MM.1S (cell line): ENCODE measurements around the gene WFIKKN2.

ENCODE experiments used
- DNase-seq: peaks from one replicate; pipeline ENCODE4 v3.0.0-alpha.2; 2015
- H2AFZ ChIP-seq: fragments of 300-600 bp; sonication (generic); 2 replicates; pipeline ENCODE4 v1.6.0; 2016; ENCODE audit warnings: antibody characterized with exemption, low read length
- H3F3A ChIP-seq: fragments of 300-600 bp; sonication (generic); 2 replicates; pipeline ENCODE4 v1.6.1; 2016; ENCODE audit warnings: mild to moderate bottlenecking, antibody characterized with exemption, low read length, moderate library complexity, mixed read lengths; ENCODE audit not compliant: insufficient read depth
- H3K27ac ChIP-seq: fragments of 300-600 bp; sonication (generic); 2 replicates; pipeline ENCODE4 v1.5.1; 2016; ENCODE audit warnings: mild to moderate bottlenecking, low read length
- H3K27me3 ChIP-seq: fragments of 300-600 bp; sonication (generic); replicated peaks from 2 replicates; pipeline ENCODE4 v1.6.0; 2016; ENCODE audit warnings: low read length; ENCODE audit not compliant: insufficient read depth
- H3K36me3 ChIP-seq: fragments of 300-600 bp; sonication (generic); replicated peaks from 2 replicates; pipeline ENCODE4 v1.6.1; 2016; ENCODE audit warnings: mild to moderate bottlenecking, low read length, mixed read lengths; ENCODE audit not compliant: insufficient read depth
- H3K4me1 ChIP-seq: fragments of 300-600 bp; sonication (generic); 2 replicates; pipeline ENCODE4 v1.6.1; 2016; ENCODE audit warnings: low read length, mixed read lengths
- H3K4me2 ChIP-seq: fragments of 300-600 bp; sonication (generic); 2 replicates; pipeline ENCODE4 v1.6.0; 2016; ENCODE audit warnings: low read depth, low read length
- H3K4me3 ChIP-seq: fragments of 300-600 bp; sonication (generic); 2 replicates; pipeline ENCODE4 v1.5.1; 2016; ENCODE audit warnings: low read length, mixed read lengths
- H3K79me2 ChIP-seq: fragments of 300-600 bp; sonication (generic); 2 replicates; pipeline ENCODE4 v1.6.1; 2016; ENCODE audit warnings: mixed run types, low read length, mixed read lengths
- H3K9ac ChIP-seq: fragments of 300-600 bp; sonication (generic); 2 replicates; pipeline ENCODE4 v1.6.1; 2016; ENCODE audit warnings: low read length, mixed read lengths
- H3K9me2 ChIP-seq: fragments of 300-600 bp; sonication (generic); replicated peaks from 2 replicates; pipeline ENCODE4 v1.6.1; 2016; ENCODE audit warnings: mild to moderate bottlenecking, low read length, mixed read lengths; ENCODE audit not compliant: insufficient read depth
- H3K9me3 ChIP-seq: fragments of 300-600 bp; sonication (generic); replicated peaks from 2 replicates; pipeline ENCODE4 v1.6.1; 2016; ENCODE audit warnings: mild to moderate bottlenecking, low read length, mixed read lengths; ENCODE audit not compliant: insufficient read depth
- H4K20me1 ChIP-seq: fragments of 300-600 bp; sonication (generic); 2 replicates; pipeline ENCODE4 v1.6.1; 2016; ENCODE audit warnings: mild to moderate bottlenecking, low read length, moderate library complexity, mixed read lengths; ENCODE audit not compliant: insufficient read depth
- CTCF ChIP-seq: fragments of 300-600 bp; sonication (generic); IDR thresholded peaks from 2 replicates; pipeline ENCODE4 v1.5.1; 2016; ENCODE audit warnings: antibody characterized with exemption, low read length, mixed read lengths
- EZH2 ChIP-seq: fragments of 300-600 bp; sonication (generic); optimal IDR thresholded peaks from 2 replicates; pipeline ENCODE3; 2017; ENCODE audit warnings: low read depth, mild to moderate bottlenecking, antibody characterized with exemption, low read length, mixed read lengths
- EZH2phosphoT487 ChIP-seq: fragments of 300-600 bp; sonication (generic); IDR thresholded peaks from 2 replicates; pipeline ENCODE4 v1.6.1; 2018; ENCODE audit warnings: antibody characterized with exemption, low read length

Gene WFIKKN2

GRCh38 chr17:50835301-50836234 is at the start of gene WFIKKN2:
Gene WFIKKN2 (plus strand): TSS chr17:50835586. CDS start chr17:50835938, 352 bp downstream.
- H3F3A ChIP-seq, result peaks cover 1% of the 10 kb centered on the region; the same call in 1 of the 2 replicates
- H3K27me3 ChIP-seq, result no peaks in the 10 kb centered on the region
- no peaks in the 10 kb centered on the region for H3K36me3 ChIP-seq
- H3K9ac ChIP-seq, result no peak within 1 kb of the TSS
- no peak within 1 kb of the TSS for H3K4me2 ChIP-seq
- no peak within 1 kb of the TSS for H3K4me3 ChIP-seq
- H3K9me2 ChIP-seq, result no peaks in the 10 kb centered on the region
- DNase-seq, result no peak
- no peaks in the 10 kb centered on the region for H3K79me2 ChIP-seq
- TF ChIP-seq CTCF, result no peak
- no peak for TF ChIP-seq EZH2
- no peak for TF ChIP-seq EZH2phosphoT487
- no peak within 1 kb of the TSS for H3K27ac ChIP-seq
- peaks cover 5% of the 10 kb centered on the region; the same call in 1 of the 2 replicates for H3K4me1 ChIP-seq
- no peaks in the 10 kb centered on the region for H4K20me1 ChIP-seq
- H2AFZ ChIP-seq, result no peak within 1 kb of the TSS
- H3K9me3 ChIP-seq, result no peaks in the 10 kb centered on the region

GRCh38 chr17:50785946-50786570 is 49.3 kb upstream of the WFIKKN2 start:
- Histone ChIP-seq H3K4me1 (peaks cover 8% of the 10 kb centered on the region), H3K27me3 (no peaks in the 10 kb centered on the region), H3K79me2 (no peaks in the 10 kb centered on the region), H4K20me1 (no peaks in the 10 kb centered on the region), H3K36me3 (no peaks in the 10 kb centered on the region), H3K9ac (no peak overlapping the region), H3K9me2 (no peaks in the 10 kb centered on the region), H3K4me2 (no peak overlapping the region), H3K9me3 (no peaks in the 10 kb centered on the region), H3K4me3 (no peak overlapping the region), H3K27ac (no peak overlapping the region), H3F3A (no peaks in the 10 kb centered on the region), H2AFZ (no peak overlapping the region)
- DNase-seq, result no peak
- TF ChIP-seq EZH2phosphoT487 (no peak), EZH2 (no peak), CTCF (no peak)

- Histone ChIP-seq H3F3A (no peaks in the 10 kb centered on the region), H2AFZ (peak overlapping the region; percentile 12; the same call in 1 of the 2 replicates), H3K79me2 (no peaks in the 10 kb centered on the region), H3K4me3 (no peak overlapping the region), H3K27ac (no peak overlapping the region), H4K20me1 (no peaks in the 10 kb centered on the region), H3K9me2 (no peaks in the 10 kb centered on the region), H3K9ac (no peak overlapping the region), H3K27me3 (no peaks in the 10 kb centered on the region), H3K36me3 (no peaks in the 10 kb centered on the region), H3K4me1 (peaks cover 8% of the 10 kb centered on the region), H3K9me3 (no peaks in the 10 kb centered on the region), H3K4me2 (no peak overlapping the region)
- no peak for DNase-seq
- no peak for TF ChIP-seq EZH2
- TF ChIP-seq CTCF, result no peak
- no peak for TF ChIP-seq EZH2phosphoT487
These were observed 48.3 kb upstream of the WFIKKN2 start for GRCh38 chr17:50787106-50787505.
